GM10248 (cell line): ENCODE data around the gene DNAJC5.
A peak's percentile ranks its signal among the peaks of the same experiment; 100 is the strongest.

ENCODE experiments used
- CTCF ChIA-PET: fragments of 300-600 bp; sonication (Branson Sonifier 250); formaldehyde crosslinking; extraction: SDS; loops from one replicate; lab custom pipeline; 2021; ENCODE audit warnings: antibody characterized with exemption; lab: Yijun Ruan, JAX
- POLR2A ChIA-PET: fragments of 350-650 bp; sonication (Branson Sonifier 250); formaldehyde crosslinking; extraction: SDS; loops from one replicate; lab custom pipeline; 2020; ENCODE audit warnings: antibody characterized with exemption; lab: Yijun Ruan, JAX
- DNase-seq: peaks from one replicate; pipeline ENCODE4 v3.0.0; 2012; ENCODE audit errors: extremely low spot score
- TF ChIP-seq, protein P1 (sequence below): IDR thresholded peaks from 2 replicates; pipeline ENCODE4 v1.5.1; 2012; ENCODE audit warnings: mild to moderate bottlenecking, low read depth; ENCODE audit errors: extremely low read depth, missing control alignments, control extremely low read depth

The DNAJC5 gene

DNA sequence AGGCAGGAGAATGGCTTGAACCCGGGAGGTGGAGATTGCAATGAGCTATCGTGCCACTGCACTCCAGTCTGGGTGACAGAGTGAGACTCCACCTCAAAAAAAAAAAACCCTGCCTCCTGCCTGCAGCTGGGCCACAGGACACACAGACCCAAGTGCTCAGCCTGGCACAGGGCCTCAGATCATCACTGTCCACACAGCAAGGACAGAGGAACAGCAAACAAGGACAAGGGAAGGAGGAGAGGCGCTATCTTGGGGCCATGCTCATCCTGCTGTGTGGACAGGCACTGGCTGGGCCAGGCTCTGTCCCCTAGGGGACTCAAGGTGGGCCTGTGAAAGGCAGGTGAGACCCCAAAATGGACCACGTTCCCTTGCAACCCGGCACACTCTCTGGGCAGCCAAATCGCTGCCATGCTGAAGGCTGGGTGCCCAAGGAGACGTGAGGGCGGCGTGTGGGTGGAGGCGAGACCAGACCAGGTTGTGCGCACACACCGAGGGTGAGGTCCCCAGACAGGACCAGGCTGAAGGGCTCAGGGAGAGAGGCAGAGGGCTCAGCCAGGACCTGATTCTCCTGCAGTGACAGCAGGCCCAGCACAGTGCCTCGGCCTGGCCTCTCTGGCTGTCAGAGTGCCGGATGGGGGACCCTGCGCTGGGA lies 52.2 kb downstream of the DNAJC5 start:
- DNase-seq = no peak
- ChIA-PET CTCF (no interaction called here), POLR2A (no interaction called here)
- TF ChIP-seq, protein P1, sequence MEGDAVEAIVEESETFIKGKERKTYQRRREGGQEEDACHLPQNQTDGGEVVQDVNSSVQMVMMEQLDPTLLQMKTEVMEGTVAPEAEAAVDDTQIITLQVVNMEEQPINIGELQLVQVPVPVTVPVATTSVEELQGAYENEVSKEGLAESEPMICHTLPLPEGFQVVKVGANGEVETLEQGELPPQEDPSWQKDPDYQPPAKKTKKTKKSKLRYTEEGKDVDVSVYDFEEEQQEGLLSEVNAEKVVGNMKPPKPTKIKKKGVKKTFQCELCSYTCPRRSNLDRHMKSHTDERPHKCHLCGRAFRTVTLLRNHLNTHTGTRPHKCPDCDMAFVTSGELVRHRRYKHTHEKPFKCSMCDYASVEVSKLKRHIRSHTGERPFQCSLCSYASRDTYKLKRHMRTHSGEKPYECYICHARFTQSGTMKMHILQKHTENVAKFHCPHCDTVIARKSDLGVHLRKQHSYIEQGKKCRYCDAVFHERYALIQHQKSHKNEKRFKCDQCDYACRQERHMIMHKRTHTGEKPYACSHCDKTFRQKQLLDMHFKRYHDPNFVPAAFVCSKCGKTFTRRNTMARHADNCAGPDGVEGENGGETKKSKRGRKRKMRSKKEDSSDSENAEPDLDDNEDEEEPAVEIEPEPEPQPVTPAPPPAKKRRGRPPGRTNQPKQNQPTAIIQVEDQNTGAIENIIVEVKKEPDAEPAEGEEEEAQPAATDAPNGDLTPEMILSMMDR = no peak

DNA sequence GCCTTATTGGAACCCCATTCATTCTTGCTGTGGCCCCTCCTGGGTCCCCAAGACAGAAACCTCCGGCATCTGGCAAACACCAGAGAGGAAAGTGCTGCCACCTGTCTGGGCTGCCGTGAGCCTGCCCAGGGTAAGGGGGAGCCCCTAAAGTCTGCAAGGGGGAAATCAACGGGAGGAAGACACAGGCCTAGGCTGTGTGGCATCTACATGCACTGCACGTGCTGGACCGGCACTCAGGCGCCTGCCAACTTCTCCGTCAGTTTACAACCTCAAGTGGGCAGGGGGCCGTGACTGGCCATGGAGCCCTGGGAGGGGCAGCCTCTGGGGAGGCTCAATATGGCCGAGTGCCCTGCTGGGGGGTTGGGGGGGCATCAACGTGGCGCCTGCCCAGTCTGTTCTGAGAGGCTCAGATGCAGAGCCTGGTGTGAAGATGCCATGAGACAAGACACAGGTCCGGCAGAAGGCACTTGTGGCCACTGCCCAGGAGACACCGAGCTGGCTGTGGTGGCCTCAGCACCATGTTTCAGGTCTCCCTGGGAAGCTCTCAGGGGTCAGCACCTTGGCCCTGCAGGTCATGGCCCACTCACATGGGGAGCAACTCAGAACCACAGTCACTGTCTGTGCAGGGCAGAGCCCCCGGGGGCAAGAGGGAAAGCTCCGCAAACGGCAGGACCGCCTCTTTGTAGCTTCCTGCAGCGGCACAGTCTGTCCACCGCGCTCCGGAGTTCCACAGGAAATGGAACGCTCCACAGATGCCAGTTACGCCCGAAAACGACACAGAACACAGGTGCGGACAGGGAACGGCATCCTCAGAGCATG lies 52.9 kb downstream of the DNAJC5 start:
- no peak for DNase-seq
- CTCF ChIA-PET = no interaction called here
- TF ChIP-seq, protein P1 = peak; percentile 14
- POLR2A ChIA-PET = no interaction called here

DNA sequence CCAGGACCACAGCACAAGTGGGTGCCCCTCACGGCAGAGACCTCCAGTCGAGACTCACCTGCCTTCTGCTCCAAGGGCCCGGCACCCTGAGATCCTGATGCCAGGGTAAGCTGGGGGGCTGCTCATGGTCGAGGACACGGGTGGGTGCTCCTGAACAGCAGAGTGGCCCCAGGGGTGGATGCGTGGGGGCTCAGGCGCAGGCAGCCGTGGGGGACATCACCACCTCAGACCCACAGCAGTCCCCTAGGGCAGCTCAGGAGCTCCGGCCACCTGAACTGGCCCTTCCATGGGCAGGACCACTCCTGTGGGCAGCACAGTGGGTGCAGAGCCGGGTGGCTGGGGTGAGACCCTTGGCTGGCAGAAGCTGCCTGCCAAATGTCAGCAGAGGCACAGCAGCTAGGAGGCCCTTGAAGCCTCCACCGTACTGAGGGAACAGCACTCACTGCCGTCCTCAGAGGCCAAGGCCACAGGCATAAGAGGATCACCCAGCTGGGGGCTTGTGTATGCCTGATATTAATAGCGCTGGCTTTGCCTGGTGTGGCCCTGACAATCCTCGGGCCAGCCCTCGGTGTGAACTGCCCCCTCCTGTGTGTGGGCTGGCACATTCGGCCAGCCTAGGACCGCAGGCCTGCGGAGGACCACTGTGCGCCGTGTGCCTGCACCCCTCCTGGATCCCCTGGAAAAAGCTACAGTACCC lies 55.9 kb downstream of the DNAJC5 start:
- CTCF ChIA-PET = interaction anchor here (1.6 to 2.3 kb wide), 4 partner anchors 23 to 413 kb away, joined by 5 to 10 read pairs (median 6); partner anchors contain the start of genes PRPF6 and PTK6
- no peak for DNase-seq
- POLR2A ChIA-PET = no interaction called here
- TF ChIP-seq, protein P1 = no peak

DNA sequence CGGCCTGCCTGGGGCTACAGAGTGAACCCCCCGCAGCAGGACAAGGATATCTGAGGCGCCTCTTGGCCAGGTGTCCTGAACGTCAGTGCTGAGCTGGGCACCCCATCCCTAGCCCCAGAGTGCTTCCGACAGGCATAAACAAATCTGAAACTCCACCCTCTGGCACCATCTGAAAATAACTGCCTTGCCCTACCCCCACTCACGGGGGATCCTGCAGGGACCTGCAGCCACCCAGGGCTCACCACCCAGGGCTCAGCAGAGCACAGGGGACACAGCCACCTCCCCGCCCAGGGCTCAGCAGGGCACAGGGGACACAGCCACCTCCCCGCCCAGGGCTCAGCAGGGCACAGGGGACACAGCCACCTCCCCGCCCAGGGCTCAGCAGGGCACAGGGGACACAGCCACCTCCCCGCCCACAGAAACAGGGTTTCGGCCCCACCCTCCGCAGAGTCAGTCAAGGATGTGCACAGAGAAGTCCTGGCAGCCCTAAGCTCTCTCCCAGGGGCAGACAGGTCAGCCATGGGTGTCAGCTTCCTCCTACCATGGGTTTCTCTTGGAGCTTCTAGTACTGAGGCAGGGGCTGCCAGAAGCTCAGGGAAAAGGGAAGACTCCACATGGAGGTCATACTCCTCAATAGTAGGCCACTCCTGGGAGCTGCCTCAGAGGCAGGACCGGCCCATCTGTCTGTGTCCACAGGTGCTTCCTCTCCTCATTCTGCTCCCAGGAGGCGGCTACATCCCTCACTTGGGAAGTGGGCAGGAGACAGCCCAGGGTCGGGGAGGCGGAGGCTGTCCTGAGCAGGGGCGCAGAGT lies 56.7 kb downstream of the DNAJC5 start:
- POLR2A ChIA-PET = interaction anchor here (0.5 kb wide), 1 partner anchor 52 kb away, joined by 5 read pairs; no protein-coding TSS in a partner anchor
- DNase-seq = no peak
- CTCF ChIA-PET = interaction anchor here (1.6 to 2.3 kb wide), 4 partner anchors 22 to 414 kb away, joined by 5 to 10 read pairs (median 6); partner anchors contain the start of genes PRPF6 and PTK6
- TF ChIP-seq, protein P1 = no peak

DNA sequence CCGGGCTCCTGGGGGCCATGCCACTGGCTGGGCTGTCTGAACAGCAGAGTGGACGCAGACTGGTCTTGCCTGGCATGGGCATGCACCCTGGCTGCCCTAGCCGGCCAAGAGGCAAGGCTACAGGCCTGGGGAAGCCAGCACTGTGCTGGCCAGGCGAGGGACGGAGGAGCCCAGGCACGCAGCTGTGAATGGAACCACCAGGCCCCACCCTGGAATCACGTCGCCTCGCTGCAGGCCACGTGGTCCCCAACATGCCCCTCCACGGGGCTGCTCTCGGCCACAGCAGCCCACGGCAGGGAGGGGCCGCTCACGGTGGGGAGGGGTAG lies 57.2 kb downstream of the DNAJC5 start:
- ChIA-PET POLR2A (no interaction called here), CTCF (interaction anchor here (1.6 to 2.3 kb wide), 4 partner anchors 22 to 414 kb away, joined by 5 to 10 read pairs (median 6); partner anchors contain the start of genes PRPF6 and PTK6)
- TF ChIP-seq, protein P1 = no peak
- no peak for DNase-seq
